ENCODE results near the gene SERPINA7.

- no peak for TF ChIP-seq CTCF (IDR thresholded peaks at IDR 0.05)
- TF ChIP-seq POLR2A (IDR thresholded peaks at IDR 0.05) = no peak
Observed at GRCh38 chrX:106037835-106038473, 573 bp downstream of the SERPINA7 start.
